ENCODE results near the gene DDIT4.

DDIT4 gene

DNA sequence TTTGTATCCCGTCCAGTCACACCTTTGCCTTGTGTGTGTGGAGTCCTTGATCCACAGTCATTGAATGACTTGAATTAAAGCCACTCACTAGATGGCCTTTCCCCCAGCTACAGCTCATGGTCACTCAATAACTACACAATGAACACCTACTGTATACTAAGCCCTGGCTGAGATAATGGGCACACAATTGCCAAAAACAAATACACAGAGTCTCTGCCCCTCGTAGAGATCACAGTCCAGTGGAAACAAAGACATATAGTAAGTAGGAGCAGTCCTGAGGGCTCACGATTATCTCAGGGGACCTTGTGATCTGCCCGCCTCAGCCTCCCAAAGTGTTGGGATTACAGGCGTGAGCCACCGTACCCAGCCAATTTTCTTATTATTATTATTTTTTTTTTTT, 22.1 kb upstream of the DDIT4 start:
- Histone ChIP-seq H3K9ac (ENCODE audit: insufficient read length, low read depth) (no peak overlapping the region), H3K9me3 (ENCODE audit: insufficient read depth, low read length) (no peaks in the 10 kb centered on the region), H3K27me3 (ENCODE audit: insufficient read depth, insufficient read length) (no peaks in the 10 kb centered on the region), H3K4me3 (ENCODE audit: insufficient read length, low read depth) (no peak overlapping the region), H3K4me1 (ENCODE audit: insufficient read depth, insufficient read length) (peaks cover 4% of the 10 kb centered on the region), H3K36me3 (ENCODE audit: insufficient read depth, insufficient read length, low read length) (no peaks in the 10 kb centered on the region)
- DNase-seq (ENCODE audit: low read depth, low spot score) = no peak
- TF ChIP-seq ZNF274 (IDR thresholded peaks at IDR 0.05; ENCODE audit: low read depth, low read length) (no peak), YY1 (IDR thresholded peaks at IDR 0.05; ENCODE audit: insufficient read depth, insufficient read length) (no peak), SUZ12 (IDR thresholded peaks at IDR 0.05; ENCODE audit: extremely low read depth, insufficient read depth, insufficient read length) (no peak)

DNA sequence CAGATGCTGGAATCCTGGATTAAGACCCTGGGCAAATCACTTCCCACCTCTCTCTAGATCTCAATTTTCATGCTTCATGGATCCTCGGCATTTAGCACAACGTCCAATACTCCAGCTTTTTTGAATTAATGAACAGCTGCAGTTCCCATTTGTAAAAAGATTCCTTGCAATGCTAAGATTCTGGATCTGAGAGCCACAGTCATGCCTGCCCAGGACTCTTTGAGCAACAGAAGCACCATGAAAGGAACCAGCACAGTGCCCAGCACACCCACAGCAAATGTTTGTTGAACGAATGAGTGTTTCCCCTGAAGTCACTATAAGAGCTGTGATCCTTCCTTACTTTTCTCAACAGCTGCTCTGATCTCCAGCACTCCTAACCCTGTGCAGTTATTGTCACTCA, 20.8 kb upstream of the DDIT4 start:
- no peak for TF ChIP-seq ZNF274 (IDR thresholded peaks at IDR 0.05; ENCODE audit: low read depth, low read length)
- no peak for TF ChIP-seq SUZ12 (IDR thresholded peaks at IDR 0.05; ENCODE audit: extremely low read depth, insufficient read depth, insufficient read length)
- TF ChIP-seq YY1 (IDR thresholded peaks at IDR 0.05; ENCODE audit: insufficient read depth, insufficient read length) = no peak
- H3K9me3 ChIP-seq (ENCODE audit: insufficient read depth, low read length) = no peaks in the 10 kb centered on the region
- H3K4me1 ChIP-seq (ENCODE audit: insufficient read depth, insufficient read length) = peaks cover 4% of the 10 kb centered on the region
- no peak for DNase-seq (ENCODE audit: low read depth, low spot score)
- H3K9ac ChIP-seq (ENCODE audit: insufficient read length, low read depth) = no peak overlapping the region
- H3K27me3 ChIP-seq (ENCODE audit: insufficient read depth, insufficient read length) = no peaks in the 10 kb centered on the region
- H3K4me3 ChIP-seq (ENCODE audit: insufficient read length, low read depth) = no peak overlapping the region
- H3K36me3 ChIP-seq (ENCODE audit: insufficient read depth, insufficient read length, low read length) = no peaks in the 10 kb centered on the region

- no peaks in the 10 kb centered on the region for H3K9me3 ChIP-seq (ENCODE audit: insufficient read depth, low read length)
- H3K36me3 ChIP-seq (ENCODE audit: insufficient read depth, insufficient read length, low read length) = no peaks in the 10 kb centered on the region
- TF ChIP-seq SUZ12 (IDR thresholded peaks at IDR 0.05; ENCODE audit: extremely low read depth, insufficient read depth, insufficient read length) (no peak), ZNF274 (IDR thresholded peaks at IDR 0.05; ENCODE audit: low read depth, low read length) (no peak), YY1 (IDR thresholded peaks at IDR 0.05; ENCODE audit: insufficient read depth, insufficient read length) (no peak)
- peaks cover 2% of the 10 kb centered on the region for H3K4me1 ChIP-seq (ENCODE audit: insufficient read depth, insufficient read length)
- H3K9ac ChIP-seq (ENCODE audit: insufficient read length, low read depth) = peak overlapping the region; percentile 10
- H3K4me3 ChIP-seq (ENCODE audit: insufficient read length, low read depth) = no peak overlapping the region
- DNase-seq (ENCODE audit: low read depth, low spot score) = no peak
- no peaks in the 10 kb centered on the region for H3K27me3 ChIP-seq (ENCODE audit: insufficient read depth, insufficient read length)
Measured at GRCh38 chr10:72253578-72253977, 20.1 kb upstream of the DDIT4 start.

DNA sequence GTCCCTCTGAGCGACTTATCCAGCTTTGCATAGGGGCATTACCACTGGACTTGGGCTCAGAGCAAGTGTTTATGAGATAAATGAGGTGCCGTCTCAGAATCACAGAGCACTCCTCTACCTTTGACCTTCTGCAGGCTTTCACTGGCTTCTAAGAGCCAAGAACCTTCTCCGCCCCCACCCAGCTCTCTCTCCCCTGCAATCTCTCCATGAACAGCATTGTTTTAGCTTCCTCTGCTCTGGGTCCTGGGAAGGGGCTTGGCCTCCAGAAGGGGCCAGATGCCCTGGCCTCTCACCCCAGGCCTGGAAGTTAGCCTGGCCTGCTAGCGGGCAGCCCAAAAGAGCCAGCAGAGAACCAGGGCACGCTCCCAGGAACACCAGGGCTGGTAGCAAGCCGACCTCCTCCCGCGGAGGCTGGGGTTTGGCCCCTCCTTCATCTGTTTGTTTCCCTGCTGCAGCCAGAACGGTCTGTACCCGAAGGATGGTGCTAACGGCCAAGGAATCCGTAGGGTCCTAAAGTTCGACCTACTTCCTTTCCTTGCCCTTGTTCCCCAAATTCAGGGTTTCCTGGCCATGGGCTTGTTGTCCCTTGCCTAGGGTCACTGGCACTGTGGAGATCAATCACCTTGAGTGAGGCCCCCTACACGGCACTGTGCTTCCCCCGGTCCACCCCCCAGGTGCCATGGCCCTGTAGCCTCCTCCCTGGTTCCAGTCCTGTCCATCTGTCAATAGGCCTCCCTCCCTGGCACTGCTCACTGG, 18.7 kb upstream of the DDIT4 start:
- peaks cover 4% of the 10 kb centered on the region for H3K4me1 ChIP-seq (ENCODE audit: insufficient read depth, insufficient read length)
- no peaks in the 10 kb centered on the region for H3K27me3 ChIP-seq (ENCODE audit: insufficient read depth, insufficient read length)
- no peaks in the 10 kb centered on the region for H3K36me3 ChIP-seq (ENCODE audit: insufficient read depth, insufficient read length, low read length)
- H3K9ac ChIP-seq (ENCODE audit: insufficient read length, low read depth) = peak overlapping the region; percentile 74
- no peak for DNase-seq (ENCODE audit: low read depth, low spot score)
- TF ChIP-seq SUZ12 (IDR thresholded peaks at IDR 0.05; ENCODE audit: extremely low read depth, insufficient read depth, insufficient read length) (no peak), ZNF274 (IDR thresholded peaks at IDR 0.05; ENCODE audit: low read depth, low read length) (no peak), YY1 (IDR thresholded peaks at IDR 0.05; ENCODE audit: insufficient read depth, insufficient read length) (no peak)
- H3K9me3 ChIP-seq (ENCODE audit: insufficient read depth, low read length) = no peaks in the 10 kb centered on the region
- H3K4me3 ChIP-seq (ENCODE audit: insufficient read length, low read depth) = no peak overlapping the region

- no peak for DNase-seq (ENCODE audit: low read depth, low spot score)
- Histone ChIP-seq H3K9ac (ENCODE audit: insufficient read length, low read depth) (no peak overlapping the region), H3K9me3 (ENCODE audit: insufficient read depth, low read length) (no peaks in the 10 kb centered on the region), H3K4me1 (ENCODE audit: insufficient read depth, insufficient read length) (peaks cover 6% of the 10 kb centered on the region), H3K36me3 (ENCODE audit: insufficient read depth, insufficient read length, low read length) (no peaks in the 10 kb centered on the region), H3K4me3 (ENCODE audit: insufficient read length, low read depth) (no peak overlapping the region), H3K27me3 (ENCODE audit: insufficient read depth, insufficient read length) (no peaks in the 10 kb centered on the region)
- TF ChIP-seq YY1 (IDR thresholded peaks at IDR 0.05; ENCODE audit: insufficient read depth, insufficient read length) = no peak
- no peak for TF ChIP-seq ZNF274 (IDR thresholded peaks at IDR 0.05; ENCODE audit: low read depth, low read length)
- TF ChIP-seq SUZ12 (IDR thresholded peaks at IDR 0.05; ENCODE audit: extremely low read depth, insufficient read depth, insufficient read length) = no peak
Measured at GRCh38 chr10:72255977-72256729, 17.6 kb upstream of the DDIT4 start.

- H3K4me3 ChIP-seq (ENCODE audit: insufficient read length, low read depth) = no peak overlapping the region
- peaks cover 6% of the 10 kb centered on the region for H3K4me1 ChIP-seq (ENCODE audit: insufficient read depth, insufficient read length)
- no peak for DNase-seq (ENCODE audit: low read depth, low spot score)
- no peaks in the 10 kb centered on the region for H3K36me3 ChIP-seq (ENCODE audit: insufficient read depth, insufficient read length, low read length)
- H3K9ac ChIP-seq (ENCODE audit: insufficient read length, low read depth) = peak overlapping the region; percentile 32
- TF ChIP-seq ZNF274 (IDR thresholded peaks at IDR 0.05; ENCODE audit: low read depth, low read length) (no peak), YY1 (IDR thresholded peaks at IDR 0.05; ENCODE audit: insufficient read depth, insufficient read length) (no peak), SUZ12 (IDR thresholded peaks at IDR 0.05; ENCODE audit: extremely low read depth, insufficient read depth, insufficient read length) (no peak)
- H3K9me3 ChIP-seq (ENCODE audit: insufficient read depth, low read length) = no peaks in the 10 kb centered on the region
- H3K27me3 ChIP-seq (ENCODE audit: insufficient read depth, insufficient read length) = no peaks in the 10 kb centered on the region
Measured at GRCh38 chr10:72257051-72257892, 16.5 kb upstream of the DDIT4 start.

Measured in NT2/D1 (cell line).